B cell (primary cell): ENCODE measurements around the gene LMLN. TPM values are rescaled to one million over a fixed set of nuclear protein-coding genes. Genes with fewer than 3 reads are reported as not detected.

ENCODE experiments used
- ATAC-seq: fragments of 200-7000 bp; cut with Tn5 transposase; one replicate; pipeline ENCODE4 v1.10.0; 2021; ENCODE audit warnings: low read depth, mild to moderate bottlenecking, moderate number of reproducible peaks, moderate library complexity
- CTCF ChIA-PET: fragments of 350-600 bp; sonication (Branson Sonifier 250); formaldehyde crosslinking; loops from one replicate; lab custom pipeline; 2021; ENCODE audit warnings: antibody characterized with exemption, inconsistent platforms; lab: Charles Lee
- POLR2A ChIA-PET: fragments of 350-600 bp; sonication (Branson Sonifier 250); formaldehyde crosslinking; loops from one replicate; lab custom pipeline; 2021; ENCODE audit warnings: antibody characterized with exemption; lab: Charles Lee
- DNase-seq: peaks from one replicate; pipeline ENCODE4 v3.0.0; 2013
- H2AFZ ChIP-seq: 2 replicates; pipeline ENCODE4 v1.6.1; 2012; ENCODE audit warnings: mild to moderate bottlenecking, low read depth, low read length; ENCODE audit not compliant: insufficient read depth, poor library complexity, severe bottlenecking
- H3K27ac ChIP-seq, 2 donors: 1 replicate in 1 of 2; 2 replicates in 1 of 2; pipeline ENCODE4 v1.5.1; 2012 to 2013; ENCODE audit warnings: low read length in 2 of 2, mild to moderate bottlenecking in 2 of 2, moderate library complexity in 1 of 2
- H3K27me3 ChIP-seq, 4 experiments: fragments of 200-600 bp in 1 of 4; sonication (generic) in 1 of 4; replicated peaks in 1 of 4; 1 replicate in 2 of 4; 2 replicates in 2 of 4; pipeline versions ENCODE4 v1.6.1 to v1.7.0; 2013 to 2016; ENCODE audit warnings: low read length in 3 of 4, mild to moderate bottlenecking in 2 of 4, mixed read lengths in 1 of 4, moderate library complexity in 1 of 4; ENCODE audit not compliant: insufficient read depth in 4 of 4, control insufficient read depth in 3 of 4; ENCODE audit errors: control extremely low read depth in 1 of 4
- H3K36me3 ChIP-seq, 2 experiments: replicated peaks in 1 of 2; 1 replicate in 1 of 2; 2 replicates in 1 of 2; pipeline versions ENCODE4 v1.6.1 to v1.7.1; 2013; ENCODE audit warnings: low read length in 1 of 2; ENCODE audit not compliant: insufficient read depth in 2 of 2, control insufficient read depth in 1 of 2; ENCODE audit errors: control extremely low read depth in 1 of 2, extremely low read depth in 1 of 2
- H3K4me1 ChIP-seq, 2 donors: fragments of 200-600 bp in 1 of 2; sonication (generic) in 1 of 2; 1 replicate in 1 of 2; 2 replicates in 1 of 2; pipeline versions ENCODE4 v1.5.1 to v1.6.1; 2013 to 2017; ENCODE audit warnings: low read length in 2 of 2; ENCODE audit not compliant: control insufficient read depth in 2 of 2, insufficient read depth in 2 of 2
- H3K4me2 ChIP-seq: replicated peaks from 2 replicates; pipeline ENCODE3; 2012; ENCODE audit warnings: mild to moderate bottlenecking, low read depth, low read length; ENCODE audit not compliant: poor library complexity, severe bottlenecking
- H3K4me3 ChIP-seq, 5 experiments: fragments of 200-600 bp in 1 of 5; sonication (generic) in 1 of 5; 1 replicate in 3 of 5; 2 replicates in 2 of 5; pipeline versions ENCODE4 v1.5.1 to v1.7.0; 2011 to 2016; ENCODE audit warnings: low read length in 4 of 5, mild to moderate bottlenecking in 4 of 5, low read depth in 2 of 5, control low read depth in 1 of 5, moderate library complexity in 1 of 5; ENCODE audit not compliant: insufficient read depth in 1 of 5; ENCODE audit errors: control extremely low read depth in 1 of 5, extremely low read depth in 1 of 5
- H3K79me2 ChIP-seq: fragments of 200-600 bp; sonication (generic); one replicate; pipeline ENCODE4 v1.6.0; 2016; ENCODE audit warnings: low read length; ENCODE audit not compliant: control insufficient read depth, insufficient read depth
- H3K9ac ChIP-seq: fragments of 200-600 bp; sonication (generic); 2 replicates; pipeline ENCODE4 v1.6.1; 2017; ENCODE audit warnings: mild to moderate bottlenecking, low read length, moderate library complexity
- H3K9me3 ChIP-seq, 3 donors: one replicate each; pipeline versions ENCODE4 v1.6.1 to v1.7.1; 2013; ENCODE audit warnings: low read length in 2 of 3; ENCODE audit not compliant: control insufficient read depth in 2 of 3, insufficient read depth in 1 of 3; ENCODE audit errors: control extremely low read depth in 1 of 3
- H4K20me1 ChIP-seq: 2 replicates; pipeline ENCODE4 v1.6.0; 2012; ENCODE audit warnings: mild to moderate bottlenecking, low read length; ENCODE audit not compliant: insufficient read depth, control insufficient read depth, poor library complexity, severe bottlenecking
- H3K27ac Mint-ChIP-seq: one replicate; pipeline ENCODE4 v1.8.0; 2021; ENCODE audit warnings: mixed read lengths
- H3K27me3 Mint-ChIP-seq: one replicate; pipeline ENCODE4 v1.8.0; 2021; ENCODE audit warnings: mixed read lengths
- H3K4me1 Mint-ChIP-seq: one replicate; pipeline ENCODE4 v1.8.0; 2021; ENCODE audit warnings: mixed read lengths
- H3K4me3 Mint-ChIP-seq: one replicate; pipeline ENCODE4 v1.8.0; 2021; ENCODE audit warnings: mixed read lengths
- H3K9me3 Mint-ChIP-seq: one replicate; pipeline ENCODE4 v1.8.0; 2022; ENCODE audit warnings: mixed read lengths; ENCODE audit not compliant: insufficient read depth
- CTCF ChIP-seq: fragments of 200-600 bp; IDR thresholded peaks from one replicate; pipeline ENCODE4 v1.8.0; 2022; ENCODE audit warnings: antibody characterized with exemption, mild to moderate bottlenecking
- EZH2 ChIP-seq: IDR thresholded peaks from 2 replicates; pipeline ENCODE4 v1.6.1; 2012; ENCODE audit warnings: borderline replicate concordance, low read depth, mild to moderate bottlenecking, moderate library complexity, low read length; ENCODE audit not compliant: insufficient read depth, poor library complexity, severe bottlenecking
- WGBS: methylation state at CpG from one replicate; pipeline ENCODE4 v1.1.5; 2013; ENCODE audit warnings: missing lambda C conversion rate; ENCODE audit not compliant: insufficient coverage; 5-methylcytosine and 5-hydroxymethylcytosine counted together
- intact Hi-C: fragments of 100-400 bp; cut with micrococcal nuclease; formaldehyde crosslinking; loops from one replicate; pipeline ENCODE4 v1.10.0; 2022
- polyA plus RNA-seq: library from polyadenylated mRNA; depleted of rRNA; stranded (reverse); fragments of >200 nt; gene quantifications from 2 replicates; pipeline ENCODE4 v1.2.3, GENCODE V29; 2012
- total RNA-seq, 2 donors: library from RNA; stranded (reverse); fragments of 120-200 nt in 1 of 2; gene quantifications; 1 replicate in 1 of 2; 2 replicates in 1 of 2; pipeline versions ENCODE4 v1.2.3 to v1.2.4, GENCODE V29; 2013 to 2022

Gene LMLN
- total and polyA plus RNA-seq, 2 donors (not counting 1 experiment from before 2014, with no cell fraction given): 1.4 to 6.7 TPM

GRCh38 chr3:198046120-198046857 is 86.3 kb downstream of the LMLN start:
- H3K27ac Mint-ChIP-seq: no peak overlapping the region
- intact Hi-C loops: no loop called here
- Histone ChIP-seq H3K79me2 (no peaks in the 10 kb centered on the region), H3K36me3 (no peaks in the 10 kb centered on the region), H3K4me3 (no peak overlapping the region), H3K9ac (no peak overlapping the region), H3K4me1 (no peaks in the 10 kb centered on the region), H3K4me2 (no peak overlapping the region), H3K27ac (no peak overlapping the region), H2AFZ (no peak overlapping the region), H4K20me1 (no peaks in the 10 kb centered on the region), H3K9me3 (peaks cover 0 to 14% (median 0%) of the 10 kb centered on the region in 3 donors), H3K27me3 (no peaks in the 10 kb centered on the region)
- TF ChIP-seq EZH2 (no peak), CTCF (no peak)
- ChIA-PET CTCF (no interaction called here), POLR2A (no interaction called here)
- H3K9me3 Mint-ChIP-seq: no peaks in the 10 kb centered on the region
- no peaks in the 10 kb centered on the region for H3K27me3 Mint-ChIP-seq
- H3K4me3 Mint-ChIP-seq: no peak overlapping the region
- no peaks in the 10 kb centered on the region for H3K4me1 Mint-ChIP-seq
- DNase-seq (no peak), ATAC-seq (no peak)
- 93% methylated on average over 8 of the region's 8 CpGs for WGBS

- Mint-ChIP-seq H3K9me3 (no peaks in the 10 kb centered on the region), H3K4me1 (no peaks in the 10 kb centered on the region), H3K27me3 (no peaks in the 10 kb centered on the region), H3K4me3 (no peak overlapping the region), H3K27ac (no peak overlapping the region)
- H3K27me3 ChIP-seq: no peaks in the 10 kb centered on the region
- H3K9me3 ChIP-seq: peaks cover 0 to 15% (median 0%) of the 10 kb centered on the region in 3 donors
- no peaks in the 10 kb centered on the region for H3K79me2 ChIP-seq
- ATAC-seq: no peak
- intact Hi-C loops: no loop called here
- DNase-seq: no peak
- H3K36me3 ChIP-seq: no peaks in the 10 kb centered on the region
- no peaks in the 10 kb centered on the region for H3K4me1 ChIP-seq
- no peak overlapping the region for H3K4me2 ChIP-seq
- H3K4me3 ChIP-seq: no peak overlapping the region
- TF ChIP-seq CTCF (no peak), EZH2 (no peak)
- H2AFZ ChIP-seq: no peak overlapping the region
- CTCF ChIA-PET: interaction anchor here (0.9 kb wide), 1 partner anchor 28 kb away, joined by 5 read pairs; no protein-coding TSS in a partner anchor
- no peak overlapping the region for H3K27ac ChIP-seq
- POLR2A ChIA-PET: interaction anchor here (0.7 kb wide), 1 partner anchor 22 kb away, joined by 3 read pairs; no protein-coding TSS in a partner anchor
- no peaks in the 10 kb centered on the region for H4K20me1 ChIP-seq
- H3K9ac ChIP-seq: no peak overlapping the region
Measured at GRCh38 chr3:198048445-198048844, 88.4 kb downstream of the LMLN start.
